ENCODE data around the gene NT5DC1.

NT5DC1 gene

GRCh38 chr6:116286773-116287358 is 186.2 kb downstream of the NT5DC1 start:
- peaks cover 10% of the 10 kb centered on the region for H3K9me3 Mint-ChIP-seq
- H3K27ac Mint-ChIP-seq, result no peak overlapping the region

GRCh38 chr6:116287689-116288282 is 187.1 kb downstream of the NT5DC1 start:
- DNase-seq, result no peak
- peaks cover 6% of the 10 kb centered on the region for H3K36me3 Mint-ChIP-seq (ENCODE audit: low read depth)
- H3K27me3 Mint-ChIP-seq (ENCODE audit: low read depth, poor library complexity), result no peaks in the 10 kb centered on the region
- peak; percentile 95 for TF ChIP-seq CTCF (IDR thresholded peaks at IDR 0.05)
- H3K4me1 Mint-ChIP-seq, result peaks cover 6% of the 10 kb centered on the region
- H3K4me3 Mint-ChIP-seq, result no peak overlapping the region
- no peak overlapping the region for H3K27ac Mint-ChIP-seq
- peaks cover 10% of the 10 kb centered on the region for H3K9me3 Mint-ChIP-seq

More at GRCh38 chr6:116286773-116287358, 186.2 kb downstream of the NT5DC1 start:
- H3K4me3 Mint-ChIP-seq, result no peak overlapping the region
- H3K4me1 Mint-ChIP-seq, result peaks cover 6% of the 10 kb centered on the region
- no peaks in the 10 kb centered on the region for H3K27me3 Mint-ChIP-seq (ENCODE audit: low read depth, poor library complexity)
- no peak for DNase-seq
- TF ChIP-seq CTCF (IDR thresholded peaks at IDR 0.05), result no peak
- H3K36me3 Mint-ChIP-seq (ENCODE audit: low read depth), result peaks cover 6% of the 10 kb centered on the region

- H3K9me3 Mint-ChIP-seq, result peaks cover 10% of the 10 kb centered on the region
- no peaks in the 10 kb centered on the region for H3K4me1 Mint-ChIP-seq
- no peak overlapping the region for H3K27ac Mint-ChIP-seq
- H3K4me3 Mint-ChIP-seq, result no peak overlapping the region
- no peak for TF ChIP-seq CTCF (IDR thresholded peaks at IDR 0.05)
- DNase-seq, result no peak
- no peaks in the 10 kb centered on the region for H3K27me3 Mint-ChIP-seq (ENCODE audit: low read depth, poor library complexity)
- H3K36me3 Mint-ChIP-seq (ENCODE audit: low read depth), result peaks cover 6% of the 10 kb centered on the region
These were observed 189.2 kb downstream of the NT5DC1 start for GRCh38 chr6:116289876-116290275.

- DNase-seq, result no peak
- H3K9me3 Mint-ChIP-seq, result peaks cover 1% of the 10 kb centered on the region
- no peak overlapping the region for H3K4me3 Mint-ChIP-seq
- H3K36me3 Mint-ChIP-seq (ENCODE audit: low read depth), result no peaks in the 10 kb centered on the region
- no peak overlapping the region for H3K27ac Mint-ChIP-seq
- TF ChIP-seq CTCF (IDR thresholded peaks at IDR 0.05), result no peak
- H3K4me1 Mint-ChIP-seq, result no peaks in the 10 kb centered on the region
- H3K27me3 Mint-ChIP-seq (ENCODE audit: low read depth, poor library complexity), result no peaks in the 10 kb centered on the region
These were observed 190.1 kb downstream of the NT5DC1 start for GRCh38 chr6:116290799-116291198.

DNA sequence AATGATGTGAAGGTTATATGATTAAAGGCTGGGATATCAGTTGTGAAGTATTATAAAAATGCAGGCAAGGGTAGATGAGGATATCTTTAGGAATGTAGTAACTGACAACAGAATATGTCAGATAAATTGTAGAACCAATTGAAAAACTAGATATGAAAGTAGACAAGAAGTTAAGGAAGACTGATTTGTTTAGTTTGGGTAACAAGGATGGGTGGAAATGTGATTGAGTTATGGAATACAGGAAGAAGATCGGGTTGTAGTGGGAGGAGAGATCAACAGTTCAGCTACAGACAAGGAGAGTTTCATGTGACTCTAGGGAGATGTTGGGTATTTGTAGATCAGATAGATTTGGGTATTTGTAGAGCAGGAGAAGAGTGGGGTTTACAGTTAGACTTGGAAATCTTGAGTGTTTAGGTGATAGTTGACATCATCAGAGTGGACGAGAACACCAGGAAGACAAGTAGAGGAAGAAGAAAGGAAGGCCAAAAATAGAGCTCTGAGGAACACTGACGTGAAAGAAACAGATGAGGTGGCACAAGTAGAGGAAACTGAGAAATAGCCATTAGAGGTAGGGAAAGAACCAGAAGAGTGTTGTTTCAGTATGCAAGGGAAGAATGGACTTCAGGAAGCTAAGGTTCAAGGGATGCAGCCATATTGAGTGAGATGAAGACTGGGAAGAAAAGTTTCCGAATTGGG is 191.2 kb downstream of the NT5DC1 start:
- no peak for DNase-seq
- H3K4me1 Mint-ChIP-seq, result no peaks in the 10 kb centered on the region
- TF ChIP-seq CTCF (IDR thresholded peaks at IDR 0.05), result no peak
- H3K9me3 Mint-ChIP-seq, result peaks cover 4% of the 10 kb centered on the region
- no peak overlapping the region for H3K27ac Mint-ChIP-seq
- H3K27me3 Mint-ChIP-seq (ENCODE audit: low read depth, poor library complexity), result no peaks in the 10 kb centered on the region
- no peak overlapping the region for H3K4me3 Mint-ChIP-seq
- no peaks in the 10 kb centered on the region for H3K36me3 Mint-ChIP-seq (ENCODE audit: low read depth)

All from nephron progenitor cell (in vitro differentiated cells).